Endometrium (tissue), 2 donors: ENCODE data around the gene PYGM.
"Not testable (repeated sequence)": the region's sequence is repeated elsewhere in the genome, so short reads cannot be mapped to it uniquely, and the experiment has no call there.

ENCODE experiments used
- FAIRE-seq: peaks from 2 replicates; lab custom pipeline; 2012; peaks lifted over from hg19 to GRCh38; lab: Jason Lieb, UNC
- donor health status: control.
- donor health status: control.

The PYGM gene

DNA sequence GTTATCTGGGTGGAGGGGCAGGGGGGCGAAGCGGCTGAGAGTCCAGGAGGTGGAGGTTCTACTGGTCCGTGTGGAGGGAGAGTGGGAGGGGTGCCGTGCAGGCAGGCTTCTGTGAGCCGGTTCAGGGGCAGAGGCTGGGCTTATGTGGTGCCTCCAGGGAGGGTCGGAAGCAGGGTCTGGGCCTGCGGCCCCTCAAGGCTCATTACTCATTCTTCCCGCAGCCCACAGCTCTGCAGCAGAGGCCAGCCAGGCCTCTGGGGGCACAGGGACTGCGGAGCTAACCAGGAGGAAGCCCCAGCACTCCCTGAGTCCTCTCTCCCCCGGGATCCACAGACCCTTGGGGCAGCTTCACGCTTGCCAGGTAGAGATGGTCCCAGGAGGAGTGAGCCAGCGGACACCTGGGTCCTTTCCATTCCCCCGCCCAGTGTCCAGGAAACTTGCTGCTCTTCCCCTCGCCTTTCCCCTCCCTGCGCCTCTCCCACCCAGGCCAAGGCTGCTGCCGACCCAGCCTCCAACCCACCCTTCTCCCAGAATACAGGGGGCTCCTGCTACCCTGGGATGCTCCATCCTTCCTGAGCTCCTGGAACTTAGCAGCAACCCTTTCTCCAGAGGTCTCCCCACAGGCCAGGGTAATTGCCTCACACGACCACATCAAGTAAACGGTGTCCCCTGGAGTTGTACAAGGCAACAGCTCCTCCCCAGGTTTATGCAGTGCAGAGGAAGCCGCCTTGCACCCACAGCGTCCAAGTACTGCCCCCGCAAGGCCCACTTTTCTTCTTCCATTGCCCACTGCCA is 43.1 kb downstream of the PYGM start:
- FAIRE-seq = no peak

DNA sequence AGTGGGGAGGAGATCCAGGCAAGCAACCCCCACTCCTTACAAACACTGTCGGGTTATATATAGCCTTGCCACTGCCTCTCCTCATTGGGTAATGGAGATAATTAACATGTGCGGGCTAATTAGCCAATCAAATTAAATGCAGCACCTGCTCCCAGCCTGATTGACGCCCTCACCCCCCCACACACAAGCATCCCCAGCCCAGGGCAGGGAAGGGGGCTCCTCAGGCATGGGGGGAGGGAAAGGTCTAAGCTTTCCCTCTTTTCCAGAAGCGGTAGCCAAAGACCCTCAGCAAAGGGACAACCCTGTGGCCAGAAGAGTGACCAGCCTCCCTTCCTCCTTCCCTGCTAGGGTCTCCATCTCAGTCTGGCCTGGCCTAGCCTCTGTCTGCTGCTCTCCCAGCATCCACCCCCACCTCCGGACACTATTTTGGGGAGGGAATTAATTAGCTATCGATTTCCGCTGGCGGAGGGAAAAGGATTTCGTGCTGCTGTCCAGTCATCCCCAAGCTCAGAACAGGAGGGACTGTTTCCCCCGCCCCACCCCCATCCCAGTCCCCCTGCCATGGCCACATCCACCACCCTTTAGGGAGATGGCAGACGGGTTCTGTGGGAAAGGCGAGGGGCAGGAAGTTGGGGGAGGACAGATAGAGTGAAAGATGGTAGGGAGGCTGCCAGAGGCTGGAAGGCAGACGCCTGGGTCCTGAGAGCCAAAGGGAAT is 43.9 kb downstream of the PYGM start:
- no peak for FAIRE-seq

GRCh38 chr11:64715110-64715509 is 44.7 kb downstream of the PYGM start:
- no peak for FAIRE-seq

GRCh38 chr11:64714666-64715065 is 45.1 kb downstream of the PYGM start:
- no peak for FAIRE-seq

DNA sequence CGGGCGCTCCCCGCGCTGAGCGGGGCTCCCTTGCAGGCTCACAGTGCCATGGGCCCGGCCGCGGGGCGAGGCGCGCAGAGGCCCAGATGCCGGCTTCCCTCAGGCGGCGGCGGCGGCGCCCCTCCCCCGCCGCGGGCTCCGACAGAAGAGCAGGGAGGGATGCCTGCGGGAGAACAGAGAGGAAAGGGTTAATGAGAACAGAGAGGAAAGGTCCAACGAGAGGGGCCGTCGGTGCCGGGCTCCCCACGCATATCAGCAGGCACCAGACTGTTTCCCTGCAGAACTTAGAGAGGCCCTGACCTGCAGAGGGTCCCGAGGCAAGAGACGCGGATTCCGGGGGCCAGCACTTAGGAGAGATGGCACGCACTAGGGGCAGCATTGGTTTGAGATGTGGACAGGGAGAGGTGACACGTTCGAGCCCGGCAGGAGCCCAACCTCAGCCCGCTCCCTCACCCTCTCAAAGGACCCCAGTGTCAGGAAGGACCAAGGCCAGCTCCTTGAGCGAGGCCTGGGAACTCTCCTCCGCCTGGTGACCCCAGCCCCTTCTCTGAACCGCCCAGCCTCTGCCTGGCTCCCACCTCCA is 45.9 kb downstream of the PYGM start:
- no peak for FAIRE-seq

- FAIRE-seq = no peak
Measured at GRCh38 chr11:64713016-64713707, 46.6 kb downstream of the PYGM start.

DNA sequence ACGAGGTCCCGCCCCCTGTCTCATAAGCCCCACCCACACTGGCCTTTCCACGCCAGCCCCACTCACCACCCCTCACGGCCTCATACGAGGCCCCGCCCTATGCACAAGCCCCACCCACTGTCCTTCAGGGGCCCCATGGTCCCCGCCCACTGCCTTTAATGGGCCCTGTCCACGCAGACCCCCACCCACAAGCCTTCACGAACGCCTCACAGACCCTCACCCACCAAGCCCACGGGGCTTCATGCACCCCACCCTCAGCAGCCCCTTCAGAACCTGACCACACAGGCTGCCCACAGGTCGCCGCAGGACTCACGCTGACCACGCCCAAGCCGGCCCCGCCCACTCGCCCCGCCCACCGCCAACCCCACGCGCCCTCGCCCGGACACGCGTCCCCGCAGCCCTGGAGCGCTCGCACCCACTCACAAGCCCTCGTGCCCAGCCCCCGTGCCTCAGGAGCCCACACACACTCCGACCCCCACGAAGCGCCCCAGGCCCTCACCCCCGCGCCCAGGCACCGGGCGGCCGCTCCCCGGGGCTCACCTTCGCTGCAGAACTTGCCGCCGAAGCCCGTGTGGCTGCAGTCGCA is 47.3 kb downstream of the PYGM start:
- FAIRE-seq = no peak

DNA sequence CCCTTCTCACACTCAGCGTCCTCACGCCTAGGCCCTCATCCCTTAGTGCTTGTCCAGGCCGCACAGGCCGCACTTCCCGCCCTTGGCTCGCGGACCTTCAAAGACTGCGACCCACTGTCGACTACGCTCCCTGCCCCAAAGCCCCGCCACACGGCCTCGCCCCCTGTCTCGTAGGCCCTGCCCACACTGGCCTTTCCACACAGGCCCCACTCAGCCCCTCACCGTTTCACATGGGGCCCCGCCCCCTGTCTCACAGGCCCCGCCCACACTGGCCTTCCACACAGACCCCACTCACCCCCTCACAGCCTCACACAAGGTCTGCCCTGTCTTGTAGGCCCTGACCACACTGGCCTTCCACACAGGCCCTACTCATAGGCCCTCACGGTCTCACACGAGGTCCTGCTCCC is 47.8 kb downstream of the PYGM start:
- no peak for FAIRE-seq

DNA sequence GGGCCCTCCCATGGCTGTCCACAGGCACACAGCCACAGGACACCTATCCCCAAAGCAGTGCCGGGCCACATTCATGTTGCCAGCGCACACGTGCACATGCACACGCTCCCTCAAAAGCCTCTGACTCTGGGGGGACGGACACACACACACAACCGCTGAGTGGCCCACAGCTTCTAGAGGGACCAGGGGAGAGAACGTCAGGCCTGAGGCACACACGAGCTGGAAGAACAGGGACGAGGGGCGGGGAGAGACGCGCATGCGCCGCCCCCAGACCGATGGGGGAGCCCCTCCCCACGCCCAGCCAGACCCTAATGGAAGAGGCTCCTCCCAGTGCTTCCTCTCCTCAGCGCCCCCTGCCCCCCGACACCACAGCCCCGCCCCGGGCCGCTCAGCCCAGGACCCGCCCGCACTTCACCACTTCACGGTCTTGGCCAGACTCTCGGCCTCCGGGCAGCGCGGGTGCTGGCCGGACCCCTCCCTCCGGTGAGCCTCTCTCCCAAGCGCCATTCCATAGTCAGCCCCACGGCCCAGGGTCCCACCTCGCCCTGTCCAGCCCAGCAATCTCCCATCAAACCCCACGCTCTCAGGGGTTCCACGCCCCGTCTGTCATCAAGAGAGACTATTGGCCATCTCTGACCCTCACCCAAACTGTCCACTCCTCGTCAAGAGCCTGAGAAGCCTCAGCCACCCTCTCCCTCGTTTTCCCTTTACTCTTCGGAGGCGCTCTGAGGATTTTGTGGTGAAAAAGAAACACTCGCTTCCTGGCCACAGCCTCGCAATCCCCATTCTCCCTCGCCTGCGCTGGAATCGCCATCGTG is 48.4 kb downstream of the PYGM start:
- FAIRE-seq = no peak

- FAIRE-seq = no peak
Measured at GRCh38 chr11:64710418-64711137, 49.2 kb downstream of the PYGM start.

GRCh38 chr11:64705501-64705900 is 54.3 kb downstream of the PYGM start:
- FAIRE-seq = no peak

DNA sequence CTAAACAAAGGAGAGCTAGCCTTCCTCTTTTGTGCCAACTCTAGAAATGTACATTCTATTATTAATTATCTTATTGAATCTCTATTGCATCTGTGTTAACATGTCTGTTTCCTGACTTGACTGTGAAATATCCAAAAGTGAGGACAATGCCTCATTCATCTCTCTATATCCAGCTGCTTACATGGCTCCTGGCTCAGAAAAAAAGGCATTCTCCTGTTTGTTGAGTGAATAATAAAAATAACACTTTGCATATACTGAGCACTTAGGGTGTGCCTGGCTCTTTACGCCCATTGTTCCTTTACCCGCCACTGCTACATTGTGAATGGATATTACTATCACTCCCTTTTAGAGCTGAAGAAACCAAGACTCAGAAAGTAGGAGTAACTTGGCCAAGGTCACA is 56.7 kb downstream of the PYGM start:
- FAIRE-seq = no peak

DNA sequence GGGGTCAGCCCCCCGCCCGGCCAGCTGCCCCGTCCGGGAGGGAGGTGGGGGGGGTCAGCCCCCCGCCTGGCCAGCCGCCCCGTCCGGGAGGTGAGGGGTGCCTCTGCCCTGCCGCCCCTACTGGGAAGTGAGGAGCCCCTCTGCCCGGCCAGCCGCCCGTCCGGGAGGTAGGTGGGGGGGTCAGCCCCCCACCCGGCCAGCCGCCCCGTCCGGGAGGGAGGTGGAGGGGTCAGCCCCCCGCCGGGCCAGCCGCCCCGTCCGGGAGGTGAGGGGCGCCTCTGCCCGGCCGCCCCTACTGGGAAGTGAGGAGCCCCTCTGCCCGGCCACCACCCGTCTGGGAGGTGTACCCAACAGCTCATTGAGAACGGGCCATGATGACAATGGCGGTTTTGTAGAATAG is 57.8 kb downstream of the PYGM start:
- not testable (repeated sequence) for FAIRE-seq

GRCh38 chr11:64698427-64698826 is 61.3 kb downstream of the PYGM start:
- FAIRE-seq = no peak

- no peak for FAIRE-seq
Measured at GRCh38 chr11:64697663-64698375, 62.0 kb downstream of the PYGM start.
